Epithelial cell of esophagus (primary cell): ENCODE measurements around the gene CPEB4.

Source experiments
- DNase-seq: peaks from one replicate; pipeline ENCODE4 v3.0.0; 2010; ENCODE audit warnings: low read depth
- H3K4me3 ChIP-seq: 2 replicates; pipeline ENCODE4 v1.5.1; 2011; ENCODE audit warnings: mild to moderate bottlenecking, low read length, control low read depth
- TF ChIP-seq, protein P1 (sequence below): IDR thresholded peaks from 2 replicates; pipeline ENCODE4 v1.5.1; 2011; ENCODE audit warnings: low read depth, mild to moderate bottlenecking, low read length, control low read depth, inconsistent platforms; ENCODE audit not compliant: insufficient read depth; ENCODE audit errors: missing control alignments

The CPEB4 gene

DNA sequence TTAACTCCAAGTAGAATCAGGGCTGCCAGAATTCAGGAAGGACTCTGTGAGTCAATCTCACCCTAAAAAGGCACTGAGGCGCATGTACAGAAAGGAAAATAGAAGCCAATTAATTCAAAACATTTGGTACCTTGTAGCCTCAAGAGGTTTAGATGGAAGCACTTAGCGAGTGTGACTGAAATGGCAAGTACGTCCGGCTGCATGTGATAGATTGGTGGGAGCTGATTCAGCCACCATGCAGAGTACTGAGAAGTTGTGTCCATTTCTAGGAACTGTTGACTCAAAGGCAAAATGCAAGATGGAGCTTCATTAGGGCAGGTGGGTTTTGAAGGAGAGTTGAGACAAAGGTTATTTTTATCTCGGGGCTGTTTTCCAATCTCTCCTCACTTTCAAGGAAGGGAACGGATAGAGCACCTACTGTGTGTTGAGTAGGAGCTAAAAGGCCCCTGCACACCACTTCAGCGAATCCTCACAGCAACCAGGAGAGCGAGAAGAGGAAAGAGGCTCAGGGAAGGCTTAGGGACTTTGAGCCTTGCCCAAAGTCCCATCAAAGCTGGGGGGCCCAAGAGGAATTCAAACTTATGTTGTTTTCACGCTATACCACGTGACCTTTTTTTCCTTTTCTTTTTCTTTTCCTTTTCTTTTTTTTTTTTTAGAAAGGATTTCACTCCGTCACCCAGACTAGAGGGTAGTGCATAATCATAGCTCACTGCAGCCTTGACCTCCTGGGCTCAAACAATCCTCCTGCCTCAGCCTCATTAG lies 34.6 kb upstream of the CPEB4 start:
- TF ChIP-seq, protein P1, sequence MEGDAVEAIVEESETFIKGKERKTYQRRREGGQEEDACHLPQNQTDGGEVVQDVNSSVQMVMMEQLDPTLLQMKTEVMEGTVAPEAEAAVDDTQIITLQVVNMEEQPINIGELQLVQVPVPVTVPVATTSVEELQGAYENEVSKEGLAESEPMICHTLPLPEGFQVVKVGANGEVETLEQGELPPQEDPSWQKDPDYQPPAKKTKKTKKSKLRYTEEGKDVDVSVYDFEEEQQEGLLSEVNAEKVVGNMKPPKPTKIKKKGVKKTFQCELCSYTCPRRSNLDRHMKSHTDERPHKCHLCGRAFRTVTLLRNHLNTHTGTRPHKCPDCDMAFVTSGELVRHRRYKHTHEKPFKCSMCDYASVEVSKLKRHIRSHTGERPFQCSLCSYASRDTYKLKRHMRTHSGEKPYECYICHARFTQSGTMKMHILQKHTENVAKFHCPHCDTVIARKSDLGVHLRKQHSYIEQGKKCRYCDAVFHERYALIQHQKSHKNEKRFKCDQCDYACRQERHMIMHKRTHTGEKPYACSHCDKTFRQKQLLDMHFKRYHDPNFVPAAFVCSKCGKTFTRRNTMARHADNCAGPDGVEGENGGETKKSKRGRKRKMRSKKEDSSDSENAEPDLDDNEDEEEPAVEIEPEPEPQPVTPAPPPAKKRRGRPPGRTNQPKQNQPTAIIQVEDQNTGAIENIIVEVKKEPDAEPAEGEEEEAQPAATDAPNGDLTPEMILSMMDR, result no peak
- DNase-seq, result no peak
- no peak overlapping the region for H3K4me3 ChIP-seq

DNA sequence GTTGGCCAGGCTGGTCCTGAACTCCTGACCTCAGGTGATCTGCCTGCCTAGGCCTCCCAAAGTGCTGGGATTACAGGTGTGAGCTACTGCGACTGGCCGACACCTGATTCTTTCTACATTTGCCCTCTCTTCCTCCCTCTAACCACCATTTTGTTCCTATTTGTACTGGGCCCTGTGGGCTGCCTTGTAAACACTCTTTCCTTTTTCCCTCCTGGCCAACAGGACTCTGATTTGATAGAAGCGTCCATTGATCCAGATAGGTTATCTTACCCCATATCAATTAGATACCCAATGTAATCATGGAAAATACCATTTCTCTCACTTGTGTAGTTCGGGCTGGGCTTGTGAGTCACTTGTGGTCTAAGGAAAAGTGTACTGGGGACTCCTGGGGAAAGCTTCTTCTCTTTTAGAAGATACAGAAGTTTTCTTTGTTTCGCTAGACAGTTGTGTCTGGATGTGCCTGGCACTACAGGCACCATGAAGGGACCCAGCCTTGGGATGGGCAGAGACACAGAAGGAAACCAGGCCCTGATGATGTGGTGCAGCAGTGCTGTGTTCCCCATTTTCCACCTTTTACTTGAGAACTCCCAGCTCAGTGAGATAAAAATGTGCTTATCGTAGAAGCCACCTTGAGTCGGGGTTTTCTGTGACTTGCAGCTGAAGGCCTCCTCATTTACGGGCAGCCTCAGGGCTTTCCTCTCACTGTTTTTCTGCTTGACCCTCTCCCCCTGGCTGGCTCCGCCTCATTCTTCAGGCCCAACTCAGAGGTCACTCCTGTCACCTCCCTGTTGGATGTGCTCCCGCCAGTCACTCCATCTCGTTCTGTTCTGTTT lies 32.8 kb upstream of the CPEB4 start:
- H3K4me3 ChIP-seq, result no peak overlapping the region
- no peak for DNase-seq
- TF ChIP-seq, protein P1, result no peak

DNA sequence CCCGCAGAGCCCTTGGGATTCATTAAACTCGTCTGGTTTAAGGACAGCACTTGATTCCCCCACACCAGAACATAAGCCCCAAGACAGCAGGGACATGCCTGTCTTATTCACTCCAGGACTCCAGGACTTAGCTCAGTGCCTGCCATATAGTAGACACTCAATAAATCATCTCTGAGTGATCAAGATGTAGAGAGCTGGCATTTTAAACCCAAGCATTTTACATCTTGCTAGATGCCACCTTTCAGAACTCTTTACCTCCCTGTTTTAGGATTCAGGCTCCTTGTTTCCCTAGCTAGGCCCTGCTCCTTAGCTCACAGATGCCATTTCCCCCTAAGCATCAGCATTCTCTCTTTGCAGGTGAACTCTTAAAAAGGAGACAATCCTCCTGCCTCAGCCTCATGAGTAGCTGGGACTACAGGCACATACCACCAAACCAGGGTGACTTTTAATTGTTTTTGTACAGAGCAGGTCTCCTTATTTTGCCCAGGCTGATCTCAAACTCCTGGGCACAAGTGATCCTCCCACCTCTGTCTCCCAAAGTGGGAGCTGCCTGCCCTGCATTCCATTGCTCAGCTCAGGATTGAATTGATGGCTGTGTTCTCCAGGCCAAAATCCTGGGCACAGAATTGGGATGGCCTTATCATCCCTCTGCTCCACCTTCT lies 32.0 kb upstream of the CPEB4 start:
- no peak overlapping the region for H3K4me3 ChIP-seq
- no peak for DNase-seq
- TF ChIP-seq, protein P1, result no peak

DNA sequence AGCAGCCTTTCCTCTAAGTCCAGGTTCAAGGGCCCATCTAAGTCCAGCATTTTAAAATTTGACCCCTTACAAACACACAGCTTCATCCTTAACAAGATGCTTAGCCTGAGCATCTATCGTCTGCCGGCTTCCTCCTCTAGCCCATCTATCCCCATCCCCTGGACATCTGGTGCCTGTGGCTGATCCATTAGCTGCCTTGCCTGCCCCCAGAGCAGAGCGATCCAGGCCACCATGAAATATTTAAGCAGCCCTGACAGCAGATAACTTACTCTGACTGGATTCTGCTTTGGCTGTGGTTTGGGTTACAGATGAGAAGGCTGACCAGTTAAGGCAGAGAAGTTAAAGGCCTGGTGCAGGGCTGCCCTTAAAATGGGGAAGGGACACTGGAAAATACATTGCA lies 30.9 kb upstream of the CPEB4 start:
- TF ChIP-seq, protein P1, result no peak
- DNase-seq, result no peak

DNA sequence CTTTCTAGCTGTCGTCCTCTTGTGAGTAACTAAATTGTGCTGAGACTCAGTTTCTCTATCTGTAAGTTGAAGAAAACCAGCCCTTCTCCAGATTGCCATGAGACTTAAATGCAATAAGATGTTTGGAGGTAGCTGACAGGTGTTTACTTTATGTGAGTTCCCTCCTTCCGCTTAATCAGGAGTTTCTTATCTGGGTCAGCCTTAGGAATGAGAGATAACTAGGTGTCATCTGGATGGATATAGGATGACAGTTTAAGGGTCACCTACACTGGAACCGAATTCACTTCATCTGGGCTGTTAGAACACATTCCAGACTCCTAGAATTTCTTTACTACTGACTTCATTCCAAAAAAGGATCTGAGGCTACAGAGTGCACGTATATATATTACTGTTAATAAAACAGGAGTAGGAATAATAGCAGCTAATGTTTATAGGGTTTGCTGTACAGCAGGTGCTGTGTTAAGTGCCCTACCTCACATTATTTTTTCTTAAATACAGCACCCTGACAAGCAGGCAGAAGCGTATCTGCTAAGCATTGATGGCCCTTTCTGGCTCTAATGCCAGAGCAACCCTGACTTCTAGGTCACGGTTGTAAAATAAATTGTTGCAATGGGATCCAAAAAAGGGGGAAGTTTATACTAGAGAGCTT lies 30.0 kb upstream of the CPEB4 start:
- H3K4me3 ChIP-seq, result no peak overlapping the region
- DNase-seq, result no peak
- TF ChIP-seq, protein P1, result no peak

More for the DNA sequence above, 30.9 kb upstream of the CPEB4 start:
- no peak overlapping the region for H3K4me3 ChIP-seq

DNA sequence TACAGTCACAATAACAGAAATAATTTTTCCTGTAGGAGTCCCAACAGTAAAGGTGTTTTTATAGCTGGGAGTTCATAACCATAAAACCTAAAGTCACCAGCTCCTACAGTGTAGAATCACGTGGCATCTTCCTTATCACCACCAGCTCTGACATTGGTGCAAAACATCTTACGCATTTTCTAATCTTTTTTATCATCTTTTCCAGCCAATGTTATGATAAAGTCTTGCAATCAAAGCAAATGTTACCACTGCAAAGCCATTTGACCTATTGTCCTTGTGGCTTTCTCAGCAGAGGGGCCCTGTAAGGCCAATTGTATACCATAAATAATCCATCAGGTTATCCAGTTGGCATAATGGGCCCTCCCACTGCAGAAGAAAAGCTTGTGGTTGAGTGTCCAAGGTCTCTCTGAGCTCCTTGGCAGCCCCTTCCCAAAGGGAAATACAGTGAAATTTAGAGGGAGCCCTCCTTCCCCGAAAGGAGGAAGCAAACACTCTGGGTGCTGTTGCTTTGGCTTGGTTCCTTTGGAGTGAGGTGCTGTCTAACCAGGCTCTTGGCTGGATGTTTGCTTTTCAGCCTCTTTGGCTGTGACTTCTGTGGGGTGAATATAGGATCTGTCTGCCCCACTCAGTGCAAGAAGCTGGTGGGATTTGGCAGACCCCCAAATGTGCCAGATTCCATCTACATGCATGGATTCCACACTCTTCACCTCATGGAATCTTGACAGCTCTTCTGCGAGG lies 29.3 kb upstream of the CPEB4 start:
- TF ChIP-seq, protein P1, result no peak
- no peak for DNase-seq
- H3K4me3 ChIP-seq, result no peak overlapping the region
